HCT116 (cell line): ENCODE data around the gene RPS2. TPM values are rescaled to one million over a fixed set of nuclear protein-coding genes. Genes with fewer than 3 reads are reported as not detected.

ENCODE experiments used
- ATAC-seq: fragments of 200-7000 bp; cut with Tn5 transposase; 2 replicates; pipeline ENCODE4 v1.9.1; 2020; ENCODE audit warnings: mild to moderate bottlenecking, moderate library complexity
- BruUV-seq: library from RNA; stranded (reverse); fragments of 400-500 nt; replicated peaks from 2 replicates; lab custom pipeline; 2021; lab: Mats Ljungman, UMichigan
- CTCF ChIA-PET: fragments of 300-600 bp; sonication (Branson Sonifier 250); formaldehyde crosslinking; loops from one replicate; lab custom pipeline; 2021; ENCODE audit warnings: antibody characterized with exemption; lab: Charles Lee
- POLR2A ChIA-PET: fragments of 300-600, 350-600 bp; sonication (Branson Sonifier 250); formaldehyde crosslinking; loops from one replicate; lab custom pipeline; 2021; ENCODE audit warnings: antibody characterized with exemption; lab: Charles Lee
- RAD21 ChIA-PET, 2 experiments: fragments of 300-600 bp; sonication (Branson Sonifier 250); formaldehyde crosslinking; loops; one replicate each; lab custom pipeline; 2023; ENCODE audit warnings: low total read pairs in 2 of 2; ENCODE audit not compliant: uncharacterized antibody in 2 of 2, unreplicated experiment in 2 of 2, low non-redundant PET in 1 of 2; lab: Charles Lee
- DNase-seq: peaks from one replicate; pipeline ENCODE4 v3.0.0-alpha.2; 2010; ENCODE audit warnings: low read depth, low spot score
- H2AFZ ChIP-seq: fragments of 200-600 bp; shearing (Covaris generic), sonication (generic); 2 replicates; pipeline ENCODE4 v1.6.1; 2017; ENCODE audit warnings: low read depth, mixed run types, mixed read lengths, antibody characterized with exemption, low read length; ENCODE audit not compliant: poor library complexity, severe bottlenecking
- H3K27ac ChIP-seq: 2 replicates; pipeline ENCODE4 v1.5.1; 2012; ENCODE audit warnings: low read depth, low read length
- H3K27me3 ChIP-seq: fragments of 200-600 bp; sonication (generic); 2 replicates; pipeline ENCODE4 v1.6.1; 2016; ENCODE audit warnings: mixed run types, low read length, mixed read lengths; ENCODE audit not compliant: insufficient read depth
- H3K36me3 ChIP-seq, 2 experiments: fragments of 200-500 bp in 1 of 2; fragments of 200-600 bp in 1 of 2; sonication (Bioruptor generic) in 1 of 2; sonication (generic) in 1 of 2; 2 replicates each; pipeline versions ENCODE4 v1.5.1 to v1.6.1; 2014 to 2016; ENCODE audit warnings: low read length in 2 of 2, inconsistent platforms in 1 of 2, mixed read lengths in 1 of 2, mixed run types in 1 of 2; ENCODE audit not compliant: insufficient read depth in 2 of 2, control insufficient read depth in 1 of 2
- H3K4me1 ChIP-seq, 2 experiments: fragments of 200-600 bp in 1 of 2; sonication (generic) in 1 of 2; 2 replicates each; pipeline versions ENCODE4 v1.5.1 to v1.6.1; 2012 to 2017; ENCODE audit warnings: low read length in 2 of 2, inconsistent platforms in 1 of 2, mild to moderate bottlenecking in 1 of 2, mixed read lengths in 1 of 2, mixed run types in 1 of 2, moderate library complexity in 1 of 2; ENCODE audit not compliant: insufficient read depth in 2 of 2, control insufficient read depth in 1 of 2
- H3K4me2 ChIP-seq: fragments of 200-600 bp; sonication (generic); 2 replicates; pipeline ENCODE4 v1.6.1; 2017; ENCODE audit warnings: mixed run types, low read length, mixed read lengths
- H3K4me3 ChIP-seq, 2 experiments: fragments of 200-600 bp in 1 of 2; sonication (generic) in 1 of 2; replicated peaks in 1 of 2; 2 replicates each; pipeline ENCODE4 v1.5.1; 2011 to 2016; ENCODE audit warnings: low read length in 2 of 2, control low read depth in 1 of 2, low read depth in 1 of 2, mild to moderate bottlenecking in 1 of 2, mixed read lengths in 1 of 2, mixed run types in 1 of 2
- H3K79me2 ChIP-seq: fragments of 200-600 bp; sonication (generic); 2 replicates; pipeline ENCODE4 v1.6.1; 2017; ENCODE audit warnings: mild to moderate bottlenecking, mixed run types, low read length, moderate library complexity, mixed read lengths; ENCODE audit not compliant: insufficient read depth
- H3K9ac ChIP-seq: fragments of 200-600 bp; sonication (generic); 2 replicates; pipeline ENCODE4 v1.6.1; 2016; ENCODE audit warnings: low read length, mixed read lengths
- H3K9me2 ChIP-seq: fragments of 200-600 bp; sonication (generic), shearing (Covaris generic); 2 replicates; pipeline ENCODE4 v1.6.1; 2017; ENCODE audit warnings: mixed run types, mild to moderate bottlenecking, moderate library complexity; ENCODE audit not compliant: insufficient read depth
- H3K9me3 ChIP-seq, 2 experiments: fragments of 200-500 bp in 1 of 2; fragments of 200-600 bp in 1 of 2; sonication (Bioruptor generic) in 1 of 2; sonication (generic) in 1 of 2; 2 replicates each; pipeline ENCODE4 v1.6.1; 2014 to 2017; ENCODE audit warnings: low read length in 2 of 2, mixed read lengths in 2 of 2, inconsistent platforms in 1 of 2, low read depth in 1 of 2, mild to moderate bottlenecking in 1 of 2, mixed run types in 1 of 2, moderate library complexity in 1 of 2; ENCODE audit not compliant: control insufficient read depth in 1 of 2, insufficient read depth in 1 of 2
- H4K20me1 ChIP-seq: fragments of 200-600 bp; sonication (generic), shearing (Covaris generic); 2 replicates; pipeline ENCODE4 v1.6.1; 2017; ENCODE audit warnings: mixed run types, mild to moderate bottlenecking, moderate library complexity; ENCODE audit not compliant: insufficient read depth
- ATF3 ChIP-seq: IDR thresholded peaks from 2 replicates; pipeline ENCODE4 v1.6.1; 2012
- CBX3 ChIP-seq: IDR thresholded peaks from 2 replicates; pipeline ENCODE4 v1.6.1; 2012; ENCODE audit warnings: low read depth
- EZH2 ChIP-seq: fragments of 200-600 bp; sonication (generic); IDR thresholded peaks from 2 replicates; pipeline ENCODE4 v1.6.1; 2017; ENCODE audit warnings: antibody characterized with exemption, mixed run types
- EZH2phosphoT487 ChIP-seq: fragments of 200-600 bp; IDR thresholded peaks from 2 replicates; pipeline ENCODE4 v1.6.1; 2018; ENCODE audit warnings: antibody characterized with exemption, borderline replicate concordance
- FOSL1 ChIP-seq: IDR thresholded peaks from 2 replicates; pipeline ENCODE4 v1.6.1; 2012; ENCODE audit warnings: low read depth
- POLR2A ChIP-seq: IDR thresholded peaks from 2 replicates; pipeline ENCODE4 v1.7.0; 2011; ENCODE audit warnings: borderline replicate concordance; ENCODE audit not compliant: insufficient read depth, insufficient read length; ENCODE audit errors: extremely low read depth
- POLR2AphosphoS5 ChIP-seq: IDR thresholded peaks from 2 replicates; pipeline ENCODE4 v1.6.1; 2011; ENCODE audit warnings: mild to moderate bottlenecking, low read depth, low read length, moderate library complexity
- RAD21 ChIP-seq: IDR thresholded peaks from 2 replicates; pipeline ENCODE4 v1.6.1; 2012; ENCODE audit warnings: low read depth, mild to moderate bottlenecking
- SP1 ChIP-seq: IDR thresholded peaks from 2 replicates; pipeline ENCODE4 v1.6.1; 2012; ENCODE audit warnings: low read depth
- SRF ChIP-seq: IDR thresholded peaks from 2 replicates; pipeline ENCODE4 v1.6.1; 2012; ENCODE audit warnings: low read depth
- TCF7L2 ChIP-seq: IDR thresholded peaks from 2 replicates; pipeline ENCODE4 v1.7.0; 2011; ENCODE audit warnings: borderline replicate concordance, inconsistent platforms; ENCODE audit not compliant: insufficient read depth, insufficient read length; ENCODE audit errors: extremely low read depth
- YY1 ChIP-seq: IDR thresholded peaks from 2 replicates; pipeline ENCODE4 v1.6.1; 2011; ENCODE audit warnings: low read length, low read depth, moderate library complexity, mild to moderate bottlenecking; ENCODE audit not compliant: insufficient replicate concordance; ENCODE audit errors: extremely low read depth
- intact Hi-C: fragments of 100-400 bp; cut with micrococcal nuclease; formaldehyde crosslinking; loops from 2 replicates; pipeline ENCODE4 v1.10.0; 2022
- total RNA-seq: library from RNA; stranded (reverse); gene quantifications from one replicate; pipeline ENCODE4 v1.2.1, GENCODE V29; 2021; ENCODE audit not compliant: unreplicated experiment
- TF ChIP-seq, protein P1 (sequence below): IDR thresholded peaks from 2 replicates; pipeline ENCODE4 v1.6.1; 2012; ENCODE audit warnings: low read depth
- TF ChIP-seq, protein P2 (sequence below): IDR thresholded peaks from 2 replicates; pipeline ENCODE4 v1.6.1; 2012

Gene RPS2
- total RNA-seq, 1 experiment from 2014 or later = 6,265 TPM

DNA sequence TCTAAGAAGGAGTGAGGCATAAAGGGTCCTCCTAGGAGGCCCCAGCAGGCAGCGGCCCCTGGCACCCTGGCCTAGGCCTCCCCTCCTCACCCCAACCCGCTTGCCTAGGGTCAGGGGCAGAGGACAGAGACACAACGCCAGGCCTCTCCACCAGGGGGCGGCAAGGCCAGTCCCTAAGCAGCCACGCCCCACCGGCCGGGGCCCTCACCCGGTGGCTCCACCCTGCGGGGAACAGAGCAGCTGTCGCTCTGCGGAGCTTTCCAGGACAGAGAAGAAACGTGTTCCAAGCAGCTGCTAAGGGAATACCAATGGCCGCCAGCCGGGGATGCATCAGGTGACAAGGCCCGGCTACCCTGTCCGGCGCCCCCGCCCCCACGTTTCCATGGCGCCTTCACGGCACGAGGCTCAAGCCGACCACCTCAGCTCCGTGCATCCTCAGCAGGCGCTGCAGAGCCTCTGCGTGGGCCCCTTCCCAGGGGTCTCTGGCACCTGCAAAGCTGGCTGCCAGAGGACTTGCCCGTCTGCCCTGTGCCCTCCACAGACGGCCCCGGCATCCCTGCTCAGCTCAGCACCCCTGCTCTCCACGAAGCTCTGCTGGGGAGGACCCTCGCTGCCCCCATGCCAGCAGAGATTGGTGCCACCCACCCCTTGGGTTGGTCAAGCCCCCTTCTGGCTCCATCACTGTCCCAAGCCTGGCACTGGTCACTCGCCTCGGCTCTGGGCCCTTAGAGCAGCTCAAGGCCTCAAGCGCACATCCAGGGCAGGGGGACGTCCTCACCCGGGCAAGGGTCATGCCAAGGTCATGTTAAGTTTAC lies 39.4 kb upstream of the RPS2 start (continued):
- TF ChIP-seq, protein P1, sequence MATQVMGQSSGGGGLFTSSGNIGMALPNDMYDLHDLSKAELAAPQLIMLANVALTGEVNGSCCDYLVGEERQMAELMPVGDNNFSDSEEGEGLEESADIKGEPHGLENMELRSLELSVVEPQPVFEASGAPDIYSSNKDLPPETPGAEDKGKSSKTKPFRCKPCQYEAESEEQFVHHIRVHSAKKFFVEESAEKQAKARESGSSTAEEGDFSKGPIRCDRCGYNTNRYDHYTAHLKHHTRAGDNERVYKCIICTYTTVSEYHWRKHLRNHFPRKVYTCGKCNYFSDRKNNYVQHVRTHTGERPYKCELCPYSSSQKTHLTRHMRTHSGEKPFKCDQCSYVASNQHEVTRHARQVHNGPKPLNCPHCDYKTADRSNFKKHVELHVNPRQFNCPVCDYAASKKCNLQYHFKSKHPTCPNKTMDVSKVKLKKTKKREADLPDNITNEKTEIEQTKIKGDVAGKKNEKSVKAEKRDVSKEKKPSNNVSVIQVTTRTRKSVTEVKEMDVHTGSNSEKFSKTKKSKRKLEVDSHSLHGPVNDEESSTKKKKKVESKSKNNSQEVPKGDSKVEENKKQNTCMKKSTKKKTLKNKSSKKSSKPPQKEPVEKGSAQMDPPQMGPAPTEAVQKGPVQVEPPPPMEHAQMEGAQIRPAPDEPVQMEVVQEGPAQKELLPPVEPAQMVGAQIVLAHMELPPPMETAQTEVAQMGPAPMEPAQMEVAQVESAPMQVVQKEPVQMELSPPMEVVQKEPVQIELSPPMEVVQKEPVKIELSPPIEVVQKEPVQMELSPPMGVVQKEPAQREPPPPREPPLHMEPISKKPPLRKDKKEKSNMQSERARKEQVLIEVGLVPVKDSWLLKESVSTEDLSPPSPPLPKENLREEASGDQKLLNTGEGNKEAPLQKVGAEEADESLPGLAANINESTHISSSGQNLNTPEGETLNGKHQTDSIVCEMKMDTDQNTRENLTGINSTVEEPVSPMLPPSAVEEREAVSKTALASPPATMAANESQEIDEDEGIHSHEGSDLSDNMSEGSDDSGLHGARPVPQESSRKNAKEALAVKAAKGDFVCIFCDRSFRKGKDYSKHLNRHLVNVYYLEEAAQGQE = no peak
- peak; percentile 77 for TF ChIP-seq RAD21
- TF ChIP-seq YY1 = peak; percentile 75
- TF ChIP-seq EZH2 = no peak
- no peak for TF ChIP-seq CBX3

- peaks cover 4% of the 10 kb centered on the region; the same call in 1 of the 2 replicates for H4K20me1 ChIP-seq
- peaks cover 23 to 46% of the 10 kb centered on the region in 2 experiments; a peak in 3 of 4 replicates for H3K36me3 ChIP-seq
- intact Hi-C loops = loop anchor here (5.0 kb wide), 1 partner anchor 139 kb away; no protein-coding TSS in a partner anchor
- no peak for ATAC-seq
- H3K79me2 ChIP-seq = peaks cover 70% of the 10 kb centered on the region
- ChIA-PET CTCF (interaction anchor here (0.8 to 1.6 kb wide), 10 partner anchors 12 to 141 kb away, joined by 3 to 20 read pairs (median 4); partner anchors contain the start of gene TBL3), POLR2A (interaction anchor here (0.8 to 2.6 kb wide), 5 partner anchors 11 to 152 kb away, joined by 3 to 10 read pairs (median 6); partner anchors contain the start of genes RPS2 and TRAF7), RAD21 (interaction anchor here in 1 of 2 experiments (1.0 kb wide), 1 partner anchor 137 kb away, joined by 7 read pairs; no protein-coding TSS in a partner anchor)
- BruUV-seq = no TSS peak
- DNase-seq = no peak
- no peaks in the 10 kb centered on the region for H3K27me3 ChIP-seq
- H3K27ac ChIP-seq = peak overlapping the region; percentile 19; the same call in 1 of the 2 replicates
- TF ChIP-seq, protein P2, sequence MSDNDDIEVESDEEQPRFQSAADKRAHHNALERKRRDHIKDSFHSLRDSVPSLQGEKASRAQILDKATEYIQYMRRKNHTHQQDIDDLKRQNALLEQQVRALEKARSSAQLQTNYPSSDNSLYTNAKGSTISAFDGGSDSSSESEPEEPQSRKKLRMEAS = no peak
- TF ChIP-seq EZH2phosphoT487 = no peak
- no peak for TF ChIP-seq POLR2AphosphoS5
- TF ChIP-seq FOSL1 = no peak
- no peak for TF ChIP-seq SRF
- no peak for TF ChIP-seq TCF7L2
- no peak for TF ChIP-seq SP1
- no peak for TF ChIP-seq ATF3
- TF ChIP-seq, protein P1 = no peak
- TF ChIP-seq POLR2A = no peak
- H3K4me1 ChIP-seq = peaks cover 20 to 45% of the 10 kb centered on the region in 2 experiments
- H3K9me3 ChIP-seq = no peaks in the 10 kb centered on the region
- H2AFZ ChIP-seq = no peak overlapping the region
- peak overlapping the region; percentile 8; the same call in 1 of the 2 replicates for H3K4me2 ChIP-seq
- no peak overlapping the region for H3K9ac ChIP-seq
- H3K9me2 ChIP-seq = no peaks in the 10 kb centered on the region
- no peak overlapping the region for H3K4me3 ChIP-seq
These were observed 38.7 kb upstream of the RPS2 start for GRCh38 chr16:2003231-2003826.
